Fibroblast of skin of scalp (primary cell): ENCODE data around the gene ZNF14.
"Not testable (repeated sequence)": the region's sequence is repeated elsewhere in the genome, so short reads cannot be mapped to it uniquely, and the experiment has no call there.

Experiments
- DNase-seq: peaks from one replicate; pipeline ENCODE4 v3.0.0-alpha.2; 2013

Gene ZNF14

GRCh38 chr19:19746286-19747213 is 13.6 kb upstream of the ZNF14 start:
- no peak for DNase-seq

DNA sequence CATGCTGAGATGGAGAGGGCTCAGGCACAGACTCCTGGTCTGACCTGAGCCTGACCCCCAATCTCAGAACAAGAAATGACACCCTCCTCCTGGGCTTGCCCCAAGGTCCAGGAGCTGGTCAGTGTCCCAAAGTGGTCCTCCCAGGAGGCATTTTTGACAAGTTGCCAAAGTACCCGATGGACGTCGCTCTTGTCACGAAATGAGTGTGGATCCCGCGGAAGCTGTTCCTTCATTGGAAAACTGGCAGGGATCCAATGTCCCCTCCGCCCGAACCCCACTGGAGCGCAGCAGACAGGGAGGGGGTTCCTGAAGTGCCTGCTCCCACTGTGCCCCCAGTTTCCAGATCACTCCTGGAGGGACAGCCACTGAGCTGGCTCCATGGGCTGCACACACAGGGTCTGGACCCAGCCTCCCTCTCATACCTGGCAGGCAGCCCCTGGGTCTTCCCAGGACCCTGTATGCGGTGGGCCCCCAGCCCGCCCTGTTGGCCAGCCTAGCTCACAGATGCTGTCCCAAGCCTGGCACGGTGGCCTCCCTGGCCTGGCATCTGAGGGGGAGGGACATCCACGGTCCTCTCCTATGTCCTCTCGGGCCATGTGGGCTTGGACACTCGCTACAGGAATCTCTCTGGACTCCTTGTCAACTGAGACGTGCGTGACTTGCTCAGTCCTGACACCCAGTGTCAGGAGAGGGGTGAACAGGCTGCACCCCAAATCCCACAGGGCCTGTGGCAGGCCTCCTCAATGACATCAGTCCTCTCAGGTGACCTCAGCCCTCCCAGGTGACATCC is 12.8 kb upstream of the ZNF14 start:
- no peak for DNase-seq

DNA sequence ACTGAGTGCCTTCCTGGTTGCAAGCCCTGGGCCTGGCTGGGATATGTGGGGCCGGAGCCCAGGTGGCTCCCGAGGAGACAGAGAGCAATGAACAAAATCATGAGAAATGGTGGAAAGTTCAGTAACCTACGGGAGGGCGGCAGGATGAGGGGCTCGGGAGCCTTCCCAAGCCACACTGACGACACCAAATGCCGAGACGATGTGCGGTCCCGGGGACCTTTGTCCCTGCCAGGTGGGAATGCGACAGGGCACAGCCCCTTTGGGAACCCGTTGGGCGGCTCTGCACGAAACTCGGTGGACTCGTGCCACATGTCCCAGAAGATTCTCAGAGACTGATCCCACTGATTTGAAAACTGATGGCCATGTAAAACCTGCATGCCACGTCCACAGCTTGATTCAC is 11.7 kb upstream of the ZNF14 start:
- DNase-seq: no peak

- not testable (repeated sequence) for DNase-seq
These were observed 11.0 kb upstream of the ZNF14 start for GRCh38 chr19:19743921-19744320.

DNA sequence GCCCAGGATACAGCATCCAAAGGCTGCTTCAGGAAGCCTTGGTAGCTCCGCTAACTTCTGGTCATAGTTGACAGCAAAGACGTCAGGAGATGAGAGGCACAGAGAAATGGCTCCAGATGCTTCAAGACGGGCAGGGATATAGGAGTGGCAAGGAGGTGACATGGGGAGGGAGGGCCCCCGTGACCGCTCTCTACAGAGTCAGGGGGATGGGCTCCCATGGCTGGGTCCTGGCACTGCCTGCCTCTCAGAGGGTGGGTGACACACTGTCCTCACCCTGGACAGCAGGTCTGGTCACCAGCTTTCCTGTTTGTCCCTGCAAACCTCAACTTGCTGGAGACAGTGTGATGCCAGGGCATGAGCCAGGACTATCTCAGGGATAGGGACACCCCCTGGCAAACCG is 10.3 kb upstream of the ZNF14 start:
- DNase-seq: no peak

GRCh38 chr19:19742773-19743172 is 9.9 kb upstream of the ZNF14 start:
- DNase-seq: no peak

- no peak for DNase-seq
These were observed 8.3 kb upstream of the ZNF14 start for GRCh38 chr19:19741184-19741583.

DNA sequence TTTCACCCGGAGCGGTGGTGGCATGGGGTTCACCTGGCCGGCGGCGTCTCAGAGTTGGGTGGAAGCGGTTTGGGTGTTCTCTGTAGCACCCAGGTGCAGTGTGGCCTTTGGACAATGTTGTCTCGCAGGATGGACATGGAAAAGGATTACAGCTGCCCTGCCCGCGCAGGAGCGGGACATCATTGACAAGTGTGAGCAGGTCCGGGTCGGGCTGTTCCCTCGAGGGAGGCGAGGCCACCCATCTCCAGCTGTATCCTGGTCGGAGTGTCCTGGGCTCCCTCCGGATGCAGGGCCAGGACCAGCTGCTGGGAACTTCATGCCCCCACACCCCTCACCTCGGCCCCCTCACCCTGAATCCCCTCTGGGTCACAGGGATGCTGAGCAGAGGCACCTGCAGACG is 7.8 kb upstream of the ZNF14 start:
- DNase-seq: no peak

DNA sequence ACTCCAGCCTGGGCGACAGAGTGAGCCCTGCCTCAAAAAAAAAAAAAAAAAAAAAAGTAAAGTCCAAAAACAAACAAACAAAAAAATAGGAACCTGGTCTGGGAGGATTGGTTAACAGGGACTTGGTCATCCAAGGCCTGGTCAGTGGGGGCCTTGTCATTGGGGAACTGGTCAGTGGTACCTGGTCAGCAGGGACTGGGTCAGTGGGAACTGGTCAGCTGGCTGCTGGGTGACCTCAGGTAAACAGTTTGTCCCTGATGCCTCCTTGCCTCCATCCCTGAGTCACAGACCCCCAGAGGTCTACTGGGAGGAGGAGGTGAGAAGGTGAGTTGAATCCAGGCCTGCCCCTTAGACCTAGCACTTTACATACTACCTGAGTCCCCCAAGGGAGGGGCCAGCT is 5.7 kb upstream of the ZNF14 start:
- no peak for DNase-seq

GRCh38 chr19:19737559-19738332 is 4.8 kb upstream of the ZNF14 start:
- no peak for DNase-seq

DNA sequence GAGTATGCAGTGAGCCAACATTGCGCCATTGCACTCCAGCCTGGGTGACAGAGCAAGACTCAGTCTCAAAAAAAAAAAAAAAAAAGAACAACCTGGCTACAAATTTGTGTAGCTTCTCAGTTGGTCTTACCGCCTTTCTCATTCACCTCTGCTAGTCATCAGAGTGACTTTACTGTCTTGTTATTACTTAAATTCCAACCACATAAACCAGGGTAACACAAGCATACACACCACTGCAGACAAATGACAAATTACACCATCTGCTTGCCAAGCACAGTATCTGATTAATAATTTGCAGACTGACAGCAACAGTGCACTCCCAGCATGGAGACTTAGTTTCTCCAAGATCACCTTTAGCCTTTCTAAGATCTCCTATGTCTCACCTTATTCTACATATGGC is 11.0 kb downstream of the ZNF14 start:
- no peak for DNase-seq

DNA sequence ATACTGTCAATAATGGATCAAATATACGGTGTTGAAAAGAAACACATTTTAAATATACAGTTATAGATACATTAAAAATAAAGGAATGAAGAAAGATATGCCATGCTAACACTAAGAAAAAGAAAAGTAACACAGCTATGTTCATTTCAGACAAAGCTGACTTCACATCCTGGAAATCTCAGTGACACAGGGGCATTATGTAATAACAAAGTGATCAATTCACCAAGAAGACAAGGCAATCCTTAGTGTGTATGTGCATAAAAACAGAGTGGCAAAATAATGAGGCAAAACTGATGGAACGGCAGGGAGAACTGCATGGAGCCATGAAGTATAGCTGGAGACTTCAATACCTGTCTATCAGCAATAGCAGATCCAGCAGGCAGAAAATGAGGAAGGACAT is 13.1 kb downstream of the ZNF14 start:
- no peak for DNase-seq

DNA sequence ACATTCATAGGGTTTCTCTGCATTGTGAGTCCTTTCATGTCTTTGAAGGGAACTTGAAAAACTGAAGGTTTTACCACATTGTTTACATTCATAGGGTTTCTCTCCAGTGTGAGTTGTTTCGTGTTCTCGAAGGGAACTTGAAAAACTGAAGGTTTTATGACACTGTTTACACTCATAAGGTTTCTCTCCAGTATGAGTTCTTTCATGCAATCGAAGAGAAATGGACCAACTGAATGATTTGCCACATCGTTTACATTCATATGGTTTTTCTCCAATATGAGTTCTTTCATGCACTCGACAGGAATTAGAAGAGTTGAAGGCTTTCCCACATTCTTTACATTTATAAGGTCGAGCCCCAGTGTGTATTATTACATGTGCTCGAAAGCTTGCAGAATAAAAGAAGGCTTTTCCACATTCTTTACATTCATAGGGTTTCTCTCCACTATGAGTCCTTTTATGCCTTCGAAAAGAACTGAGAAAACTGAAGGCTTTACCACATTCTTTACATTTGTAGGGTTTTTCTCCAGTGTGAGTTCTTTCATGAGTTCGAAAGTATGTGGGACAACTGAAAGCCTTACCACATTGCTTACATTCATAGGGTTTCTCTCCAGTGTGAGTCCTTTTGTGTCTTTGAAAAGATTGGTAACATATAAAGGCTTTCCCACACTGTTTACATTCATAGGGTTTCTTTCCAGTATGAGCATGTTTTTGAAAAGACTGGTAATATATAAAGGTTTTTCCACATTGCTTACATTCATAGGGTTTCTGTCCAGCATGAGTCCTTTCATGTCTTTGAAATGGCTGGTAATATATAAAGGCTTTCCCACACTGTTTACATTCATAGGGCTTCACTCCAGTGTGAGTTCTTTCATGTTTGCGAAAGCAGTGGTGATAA is 20.7 kb downstream of the ZNF14 start:
- DNase-seq: no peak

DNA sequence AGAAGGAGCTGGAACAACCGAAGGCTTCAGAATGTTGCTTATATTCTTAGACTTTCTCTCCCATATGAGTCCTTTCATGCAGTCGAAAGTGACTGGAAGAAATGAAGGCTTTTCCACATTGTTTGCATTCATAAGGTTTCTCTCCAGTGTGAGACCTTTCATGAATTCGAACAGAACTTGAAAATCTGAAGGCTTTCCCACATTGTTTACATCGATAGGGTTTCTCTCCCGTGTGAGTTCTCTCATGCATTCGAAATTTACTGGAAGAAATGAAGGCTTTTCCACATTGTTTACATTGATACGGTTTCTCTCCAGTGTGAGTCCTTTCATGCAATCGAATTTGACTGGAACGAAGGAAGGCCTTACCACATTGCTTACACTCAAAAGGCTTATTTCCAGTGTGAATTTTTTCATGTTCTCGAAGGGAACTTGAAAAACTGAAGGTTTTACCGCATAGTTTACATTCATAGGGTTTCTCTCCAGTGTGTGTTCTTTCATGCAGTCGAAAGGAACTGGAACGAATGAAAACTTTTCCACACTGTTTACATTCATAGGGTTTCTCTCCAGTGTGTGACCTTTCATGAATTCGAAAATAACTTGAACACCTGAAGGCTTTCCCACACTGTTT is 21.5 kb downstream of the ZNF14 start:
- no peak for DNase-seq

DNA sequence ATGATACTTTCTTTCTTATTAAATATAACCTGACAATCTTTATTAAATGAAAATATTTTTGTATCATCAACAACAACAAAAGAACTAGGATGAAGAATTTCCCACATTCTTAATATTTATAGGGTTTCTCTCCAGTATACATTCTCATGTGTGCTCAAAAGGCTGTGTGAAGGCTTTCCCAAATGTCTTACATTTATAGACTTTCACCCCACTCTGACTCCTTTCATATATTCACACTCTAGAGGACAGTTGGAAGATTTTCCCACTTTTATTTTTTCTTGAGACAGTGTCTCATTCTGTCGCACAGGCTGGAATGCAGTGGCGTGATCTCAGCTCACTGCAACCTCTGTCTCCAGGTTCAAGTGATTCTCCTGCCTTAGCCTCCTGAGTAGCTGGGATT is 22.4 kb downstream of the ZNF14 start:
- no peak for DNase-seq

DNA sequence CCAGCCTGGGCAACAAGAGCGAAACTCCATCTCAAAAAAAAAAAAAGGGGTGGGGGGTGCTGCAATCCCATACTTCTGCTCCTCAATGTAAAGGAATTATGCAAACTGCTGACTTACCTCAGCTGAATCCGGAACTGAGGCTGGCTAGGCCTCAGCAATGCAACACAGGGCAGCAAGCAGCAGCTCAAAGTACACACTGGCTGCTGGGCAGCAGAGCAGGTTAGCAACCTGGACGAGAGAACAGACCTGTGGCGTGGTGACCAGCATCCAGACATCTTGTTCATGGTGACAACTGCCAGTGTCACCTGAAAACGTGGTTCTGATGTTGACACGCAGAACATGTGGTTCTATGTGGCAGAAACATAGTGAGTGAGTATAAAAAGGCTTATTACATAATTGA is 28.1 kb downstream of the ZNF14 start:
- no peak for DNase-seq

GRCh38 chr19:19700493-19700892 is 32.4 kb downstream of the ZNF14 start:
- not testable (repeated sequence) for DNase-seq

GRCh38 chr19:19697589-19697988 is 35.3 kb downstream of the ZNF14 start:
- DNase-seq: no peak

GRCh38 chr19:19696386-19696785 is 36.5 kb downstream of the ZNF14 start:
- no peak for DNase-seq

DNA sequence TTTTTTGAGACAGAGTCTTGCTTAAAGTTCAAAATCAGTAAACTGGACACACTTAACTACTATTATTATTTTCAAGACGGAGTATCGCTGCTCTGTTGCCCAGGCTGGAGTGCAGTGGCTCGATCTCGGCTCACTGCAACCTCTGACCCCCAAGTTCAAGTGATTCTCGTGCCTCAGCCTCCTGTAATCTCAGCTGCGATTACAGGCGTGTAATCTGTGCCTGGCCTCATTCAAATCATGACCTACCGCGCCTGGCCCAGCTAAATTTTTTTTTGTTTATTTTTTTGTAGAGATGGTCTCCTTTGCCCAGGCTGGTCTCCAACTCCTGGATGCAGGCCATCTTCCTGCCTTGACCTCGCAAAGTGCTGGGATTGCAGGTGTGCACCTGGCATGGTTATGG is 41.2 kb downstream of the ZNF14 start:
- DNase-seq: no peak

DNA sequence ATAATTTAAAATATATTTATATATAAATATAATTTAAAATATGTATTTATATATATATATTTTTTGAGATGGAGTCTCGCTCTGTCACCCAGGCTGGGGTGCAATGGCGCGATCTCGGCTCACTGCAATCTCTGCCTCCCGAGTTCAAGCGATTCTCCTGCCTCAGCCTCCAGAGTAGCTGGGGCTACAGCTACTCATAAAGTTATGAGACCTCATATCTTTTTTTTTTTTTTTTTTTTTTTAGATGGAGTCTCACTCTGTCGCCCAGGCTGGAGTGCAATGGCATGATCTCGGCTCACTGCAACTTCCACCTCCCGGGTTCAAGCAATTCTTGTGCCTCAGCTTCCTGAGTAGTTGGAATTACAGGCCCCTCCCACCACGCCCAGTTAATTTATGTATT is 43.9 kb downstream of the ZNF14 start:
- DNase-seq: not testable (repeated sequence)

DNA sequence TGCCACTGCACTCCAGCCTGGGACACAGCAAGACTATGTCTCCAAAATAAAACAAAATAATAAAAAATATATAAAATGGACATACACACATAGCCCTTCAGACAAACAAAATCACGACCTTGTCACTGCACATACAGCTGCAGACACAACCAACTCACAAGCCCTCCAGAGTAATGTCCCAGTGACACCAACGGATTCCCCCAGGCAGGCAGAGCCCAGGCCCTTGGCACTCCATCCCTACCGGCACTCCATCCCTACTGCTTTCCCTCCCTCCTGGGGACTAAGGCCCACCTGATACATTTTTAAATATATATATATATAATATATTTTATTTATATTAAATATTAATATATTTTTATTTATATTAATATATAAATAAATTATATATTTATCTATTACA is 45.8 kb downstream of the ZNF14 start:
- no peak for DNase-seq
